ENCODE data around the gene BANP. TPM values are rescaled to one million over a fixed set of nuclear protein-coding genes. Genes with fewer than 3 reads are reported as not detected.

BANP gene
- total and polyA plus RNA-seq, 2 donors (not counting 3 experiments of a cell fraction or from before 2014, with no cell fraction given) = 22.4 to 33.8 TPM

- TF ChIP-seq JUN (IDR thresholded peaks at IDR 0.05; ENCODE audit: borderline replicate concordance, insufficient read depth, insufficient read length, low read depth) (no peak), EZH2 (IDR thresholded peaks at IDR 0.05; ENCODE audit: borderline replicate concordance, low read depth, low read length, severe bottlenecking) (no peak), POLR2AphosphoS5 (IDR thresholded peaks at IDR 0.05; ENCODE audit: insufficient read depth, low read depth, low read length) (no peak), CTCF (IDR thresholded peaks at IDR 0.05; ENCODE audit: extremely low read depth in 1 of 2, insufficient read depth in 1 of 2, low read depth in 1 of 2, low read length in 2 of 2) (no peak), MAX (IDR thresholded peaks at IDR 0.05; ENCODE audit: insufficient read depth, insufficient read length) (no peak), FOS (IDR thresholded peaks at IDR 0.05; ENCODE audit: borderline replicate concordance, insufficient read depth, low read length) (no peak), GATA2 (IDR thresholded peaks at IDR 0.05; ENCODE audit: insufficient read depth, insufficient read length, low read depth, low read length) (no peak), MYC (IDR thresholded peaks at IDR 0.05; ENCODE audit: low read depth, low read length) (no peak), POLR2A (IDR thresholded peaks at IDR 0.05; ENCODE audit: low read depth, low read length) (no peak)
- BruUV-seq (replicated peaks) = no TSS peak
- Histone ChIP-seq H3K9ac (replicated peaks; ENCODE audit: extremely low read depth, insufficient read depth, low read length) (no peak overlapping the region), H3K9me1 (replicated peaks; ENCODE audit: control insufficient read depth, extremely low read depth, insufficient read depth, low read length) (no peaks in the 10 kb centered on the region), H3K4me2 (ENCODE audit: insufficient read depth, low read length) (no peak overlapping the region), H3K79me2 (ENCODE audit: control insufficient read depth, insufficient read depth, low read length) (no peaks in the 10 kb centered on the region), H3K27ac (ENCODE audit: insufficient read depth, low read depth, low read length) (no peak overlapping the region), H3K4me3 (replicated peaks in 1 of 3; ENCODE audit: insufficient read depth in 1 of 3, low read depth in 1 of 3, low read length in 3 of 3) (no peak overlapping the region), H3K9me3 (replicated peaks; ENCODE audit: control insufficient read depth, insufficient read depth, low read length) (no peaks in the 10 kb centered on the region), H2AFZ (ENCODE audit: low read depth, low read length) (no peak overlapping the region), H4K20me1 (replicated peaks; ENCODE audit: control insufficient read depth, extremely low read depth, insufficient read depth, low read length) (no peaks in the 10 kb centered on the region), H3K4me1 (ENCODE audit: control insufficient read depth, extremely low read depth, insufficient read depth, low read length) (no peaks in the 10 kb centered on the region), H3K36me3 (ENCODE audit: control insufficient read depth in 2 of 2, extremely low read depth in 1 of 2, insufficient read depth in 2 of 2, low read length in 2 of 2) (no peaks in the 10 kb centered on the region), H3K27me3 (ENCODE audit: control insufficient read depth in 2 of 2, insufficient read depth in 2 of 2, low read length in 2 of 2) (peaks cover 0 to 1% of the 10 kb centered on the region in 2 experiments)
- intact Hi-C loops (cut with micrococcal nuclease) (no loop called here), dilution Hi-C loops (cut with MboI; ENCODE audit: extremely low pct_ligation_motif_present, low sequenced_read_pairs) (no loop called here)
- CTCF ChIA-PET = no interaction called here
- FAIRE-seq (no peak), DNase-seq (ENCODE audit: low read depth, low spot score) (no peak)
- POLR2A ChIA-PET = no interaction called here
These were observed 8.6 kb upstream of the BANP start for GRCh38 chr16:87942680-87943079.

All from endothelial cell of umbilical vein (primary cell).